ENCODE measurements around the gene FKBP14. TPM values are rescaled to one million over a fixed set of nuclear protein-coding genes. Genes with fewer than 3 reads are reported as not detected.

FKBP14 gene
- total RNA-seq, 4 donors from 2014 or later: 4.0 to 12.9 (median 7.9) TPM

GRCh38 chr7:30005464-30005863 is 21.0 kb downstream of the FKBP14 start:
- TF ChIP-seq CTCF (IDR thresholded peaks at IDR 0.05; ENCODE audit: low read depth): no peak

GRCh38 chr7:30003098-30003497 is 23.4 kb downstream of the FKBP14 start:
- no peak for TF ChIP-seq CTCF (IDR thresholded peaks at IDR 0.05; ENCODE audit: low read depth)

- no peak for TF ChIP-seq CTCF (IDR thresholded peaks at IDR 0.05; ENCODE audit: low read depth)
These were observed 24.5 kb downstream of the FKBP14 start for GRCh38 chr7:30001998-30002397.

DNA sequence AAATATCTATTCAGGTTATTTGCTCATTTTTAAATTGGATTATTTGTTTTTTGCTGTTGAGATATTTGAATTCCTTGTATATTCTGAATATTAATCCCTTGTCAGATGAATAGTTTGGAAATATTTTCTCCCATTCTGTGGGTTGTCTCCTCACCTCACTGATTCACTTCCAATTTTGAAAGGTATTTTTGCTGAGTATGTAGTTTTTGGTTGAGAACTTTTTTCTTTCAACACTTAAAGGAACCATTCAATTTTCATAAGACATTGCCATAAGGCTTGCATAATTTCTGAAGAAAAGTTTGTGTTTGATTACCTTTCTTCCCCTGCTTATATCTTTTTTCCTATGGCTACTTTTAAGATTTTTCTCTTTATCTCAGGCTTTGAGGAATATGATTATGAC is 28.0 kb downstream of the FKBP14 start:
- no peak for TF ChIP-seq CTCF (IDR thresholded peaks at IDR 0.05; ENCODE audit: low read depth)

DNA sequence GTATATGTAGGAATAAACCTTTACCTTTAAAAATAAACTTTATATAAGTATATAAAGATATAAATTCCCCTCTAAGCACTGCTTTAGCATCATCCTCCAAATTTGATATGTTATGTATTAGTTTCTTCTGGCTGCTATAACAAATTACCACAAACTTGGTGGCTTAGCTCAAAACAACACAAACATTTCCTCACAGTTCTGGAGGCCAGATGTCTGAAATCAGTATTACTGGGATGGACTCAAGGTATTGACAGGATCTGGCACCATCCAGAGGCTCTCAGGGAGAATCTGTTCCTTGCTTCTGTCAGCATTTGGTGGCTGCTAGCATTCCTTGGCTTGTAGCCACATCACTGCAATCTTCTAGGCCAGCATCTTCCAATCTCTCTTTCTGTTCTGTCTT is 30.2 kb downstream of the FKBP14 start:
- TF ChIP-seq CTCF (IDR thresholded peaks at IDR 0.05; ENCODE audit: low read depth): no peak

GRCh38 chr7:29995652-29996051 is 30.9 kb downstream of the FKBP14 start:
- no peak for TF ChIP-seq CTCF (IDR thresholded peaks at IDR 0.05; ENCODE audit: low read depth)

DNA sequence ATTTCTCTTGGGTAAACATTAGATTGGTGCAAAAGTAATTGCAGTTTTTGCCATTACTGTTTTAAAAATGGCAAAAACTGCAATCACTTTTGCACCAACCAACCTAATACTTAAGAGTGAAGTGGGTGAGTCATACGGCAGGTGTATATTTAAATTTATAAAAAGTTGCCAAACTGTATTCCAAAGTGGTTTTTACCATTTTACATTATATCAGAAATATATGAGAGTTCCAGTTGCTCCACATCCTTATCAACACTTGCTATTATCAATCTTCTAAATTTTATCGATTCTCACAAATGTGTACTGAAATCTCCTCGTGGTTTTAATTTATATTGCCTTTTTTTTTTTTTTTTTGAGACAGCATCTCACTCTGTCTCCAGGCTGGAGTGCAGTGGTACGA is 33.4 kb downstream of the FKBP14 start:
- no peak for TF ChIP-seq CTCF (IDR thresholded peaks at IDR 0.05; ENCODE audit: low read depth)
